NT2/D1 (cell line): ENCODE measurements around the gene CPB2.

Source experiments
- SUZ12 ChIP-seq: IDR thresholded peaks from 2 replicates; pipeline ENCODE4 v1.6.1; 2011; ENCODE audit not compliant: insufficient read length, insufficient read depth; ENCODE audit errors: extremely low read depth
- YY1 ChIP-seq: IDR thresholded peaks from 2 replicates; pipeline ENCODE4 v1.6.1; 2011; ENCODE audit not compliant: insufficient read length, insufficient read depth
- ZNF274 ChIP-seq: IDR thresholded peaks from 2 replicates; pipeline ENCODE4 v1.6.1; 2011; ENCODE audit warnings: mild to moderate bottlenecking, low read depth, low read length

DNA sequence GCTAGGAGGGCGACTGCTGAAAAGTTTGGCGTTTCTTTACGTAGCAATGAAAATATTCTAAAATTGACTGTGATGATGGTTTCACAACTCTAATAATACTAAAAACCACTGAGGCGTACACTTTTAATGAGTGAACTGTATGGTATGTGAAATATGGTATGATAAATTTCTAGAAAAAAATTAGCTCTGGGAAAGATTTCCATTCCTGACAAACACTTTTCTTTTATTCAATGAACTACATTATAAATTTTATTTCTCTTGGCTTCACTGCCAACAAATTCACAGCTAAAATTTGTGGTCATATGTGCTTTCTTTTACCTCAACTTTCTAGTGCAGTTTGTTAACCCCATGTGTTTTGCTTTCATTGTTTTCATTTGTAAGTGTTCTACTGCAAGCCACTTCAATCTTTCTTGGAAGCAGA, 63.4 kb downstream of the CPB2 start:
- TF ChIP-seq YY1 (no peak), SUZ12 (no peak), ZNF274 (no peak)
